Measurements from ENCODE around the gene TIAM2.
"Not testable (repeated sequence)": the region's sequence is repeated elsewhere in the genome, so short reads cannot be mapped to it uniquely, and the experiment has no call there.

TIAM2 gene

GRCh38 chr6:154993026-154993425, 2.1 kb upstream of the TIAM2 start:
- DNase-seq, result no peak

- DNase-seq, result no peak
These were observed 1.4 kb upstream of the TIAM2 start for GRCh38 chr6:154993710-154994109.

GRCh38 chr6:154994836-154995253, 270 bp upstream of the TIAM2 start:
- DNase-seq, result no peak

GRCh38 chr6:154996016-154996590, 988 bp downstream of the TIAM2 start:
- DNase-seq, result no peak

GRCh38 chr6:154996841-154997311, 1.8 kb downstream of the TIAM2 start:
- no peak for DNase-seq

GRCh38 chr6:154998855-154999254, 3.7 kb downstream of the TIAM2 start:
- no peak for DNase-seq

GRCh38 chr6:155001482-155001881, 6.4 kb downstream of the TIAM2 start:
- no peak for DNase-seq

GRCh38 chr6:155001934-155002333, 6.8 kb downstream of the TIAM2 start:
- no peak for DNase-seq

- no peak for DNase-seq
These were observed 8.4 kb downstream of the TIAM2 start for GRCh38 chr6:155003476-155003875.

- no peak for DNase-seq
These were observed 8.9 kb downstream of the TIAM2 start for GRCh38 chr6:155004017-155004416.

- DNase-seq, result no peak
These were observed 9.7 kb downstream of the TIAM2 start for GRCh38 chr6:155004576-155005372.

- DNase-seq, result no peak
These were observed 13.5 kb downstream of the TIAM2 start for GRCh38 chr6:155008625-155009024.

- no peak for DNase-seq
These were observed 15.8 kb downstream of the TIAM2 start for GRCh38 chr6:155010940-155011339.

GRCh38 chr6:155011809-155012291, 16.7 kb downstream of the TIAM2 start:
- no peak for DNase-seq

GRCh38 chr6:155013457-155013876, 18.4 kb downstream of the TIAM2 start:
- DNase-seq, result no peak

GRCh38 chr6:155014137-155014536, 19.0 kb downstream of the TIAM2 start:
- DNase-seq, result no peak

- DNase-seq, result no peak
These were observed 19.7 kb downstream of the TIAM2 start for GRCh38 chr6:155014670-155015300.

- not testable (repeated sequence) for DNase-seq
These were observed 23.3 kb downstream of the TIAM2 start for GRCh38 chr6:155018415-155018814.

GRCh38 chr6:155021680-155022079, 26.6 kb downstream of the TIAM2 start:
- DNase-seq, result no peak

- no peak for DNase-seq
These were observed 27.6 kb downstream of the TIAM2 start for GRCh38 chr6:155022721-155023120.

GRCh38 chr6:155023717-155024116, 28.6 kb downstream of the TIAM2 start:
- DNase-seq, result no peak

- DNase-seq, result no peak
These were observed 29.4 kb downstream of the TIAM2 start for GRCh38 chr6:155024391-155025027.

- peak; percentile 14 for DNase-seq
These were observed 31.0 kb downstream of the TIAM2 start for GRCh38 chr6:155026022-155026705.

Measured in stimulated activated CD4-positive, alpha-beta T cell treated with anti-CD3 and anti-CD28 coated beads, Interleukin-15, amount 100 ng/mL, for 24 hours (primary cell).